GM13977 (cell line): ENCODE results near the gene SYT15.
"Not testable (repeated sequence)": the region's sequence is repeated elsewhere in the genome, so short reads cannot be mapped to it uniquely, and the experiment has no call there.

ENCODE experiments used
- DNase-seq: peaks from one replicate; pipeline ENCODE4 v3.0.0; 2012; ENCODE audit warnings: low spot score
- in situ Hi-C: fragments of 300-500 bp; cut with MboI; formaldehyde crosslinking; loops from one replicate; pipeline ENCODE4 v1.12.0; 2022; ENCODE audit warnings: low sequenced_read_pairs, low pct_unique_long_range_greater_than_20kb, mixed read lengths, inconsistent platforms; ENCODE audit not compliant: unreplicated experiment

Gene SYT15

DNA sequence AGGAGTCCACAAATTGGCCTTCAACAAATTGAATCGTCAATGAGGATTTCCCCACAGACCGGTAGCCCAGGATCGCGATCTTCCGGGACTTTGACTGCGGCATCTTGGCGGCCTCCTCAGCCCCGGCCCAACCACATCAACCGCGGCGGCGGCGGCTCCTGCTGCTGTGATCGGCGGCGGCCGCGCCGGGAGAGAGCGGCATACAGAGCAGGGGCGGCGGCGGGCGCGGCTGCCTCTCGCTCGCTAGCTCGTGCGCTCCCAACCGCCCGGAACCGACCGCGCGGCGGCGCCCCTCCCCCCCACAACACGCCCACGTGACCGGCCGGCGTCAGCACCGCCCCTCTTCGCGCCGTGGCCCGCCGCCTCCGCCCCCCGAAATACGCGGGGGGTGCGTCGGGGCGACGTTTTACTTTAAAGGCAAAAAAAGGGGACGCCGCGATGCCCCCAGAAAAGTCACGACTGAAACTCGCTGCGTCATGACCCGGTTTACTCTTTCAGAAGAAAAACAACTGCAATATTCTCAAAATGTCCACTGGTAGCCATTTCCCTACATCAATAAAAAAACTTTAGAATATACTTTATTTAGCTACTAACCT, 56.5 kb downstream of the SYT15 start:
- in situ Hi-C loops, DNase-seq: not testable (repeated sequence)

DNA sequence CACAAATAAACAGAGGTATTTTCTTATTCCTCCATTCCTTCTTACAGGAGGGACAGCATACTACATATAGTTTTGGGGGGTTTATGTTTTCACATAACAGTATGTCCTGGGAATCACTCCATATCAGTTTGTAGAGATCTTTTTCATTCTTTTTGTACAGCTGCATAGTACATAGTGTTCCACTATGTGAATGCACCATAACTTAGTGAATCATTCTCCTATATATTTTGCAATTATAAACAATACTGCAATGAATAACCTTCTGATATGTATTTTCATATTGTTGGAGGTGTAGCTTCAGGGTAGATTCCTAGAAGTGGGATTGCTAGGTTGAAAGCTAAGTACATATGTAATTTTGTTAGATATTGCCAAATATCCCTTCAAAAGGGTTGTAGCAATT, 61.1 kb downstream of the SYT15 start:
- DNase-seq, in situ Hi-C loops: not testable (repeated sequence)
